GM12878 (cell line): ENCODE data around the gene FMN2. TPM values are rescaled to one million over a fixed set of nuclear protein-coding genes. Genes with fewer than 3 reads are reported as not detected.

Source experiments
- ATAC-seq: fragments of 200-7000 bp; cut with Tn5 transposase; 3 replicates; pipeline ENCODE4 v1.9.1; 2020; ENCODE audit warnings: mild to moderate bottlenecking, moderate library complexity
- BruUV-seq: library from RNA; stranded (reverse); fragments of 400-500 nt; replicated peaks from 2 replicates; lab custom pipeline; 2021; lab: Mats Ljungman, UMichigan
- CTCF ChIA-PET: fragments of 300-600 bp; sonication (Branson Sonifier 250); formaldehyde crosslinking; extraction: SDS; loops from one replicate; lab custom pipeline; 2021; ENCODE audit warnings: inconsistent platforms; lab: Yijun Ruan, JAX
- POLR2A ChIA-PET: fragments of 350-600 bp; formaldehyde crosslinking; extraction: SDS; loops from one replicate; lab custom pipeline; 2021; ENCODE audit warnings: inconsistent platforms; lab: Charles Lee
- RAD21 ChIA-PET: fragments of 300-600 bp; sonication (Branson Sonifier 250); formaldehyde crosslinking; loops from one replicate; lab custom pipeline; 2023; ENCODE audit warnings: antibody characterized with exemption; ENCODE audit not compliant: unreplicated experiment; lab: Charles Lee
- SMC1A ChIA-PET: fragments of 300-600 bp; sonication (Branson Sonifier 250); formaldehyde crosslinking; loops from one replicate; lab custom pipeline; 2023; ENCODE audit not compliant: unreplicated experiment, uncharacterized antibody; lab: Charles Lee
- DNase-seq: peaks from one replicate; pipeline ENCODE4 v3.0.0-alpha.2; 2011; ENCODE audit warnings: low read depth, low spot score
- FAIRE-seq: peaks from 3 replicates; lab custom pipeline; 2011; peaks lifted over from hg19 to GRCh38; lab: Jason Lieb, UNC
- H2AFZ ChIP-seq: 2 replicates; pipeline ENCODE4 v1.6.0; 2011; ENCODE audit warnings: low read depth, low read length, control low read depth; ENCODE audit not compliant: control insufficient read depth
- H3K27ac ChIP-seq: 2 replicates; pipeline ENCODE4 v1.5.1; 2011; ENCODE audit warnings: control low read depth; ENCODE audit not compliant: control insufficient read depth, insufficient read depth
- H3K27me3 ChIP-seq, 2 experiments: replicated peaks in 1 of 2; 2 replicates each; pipeline versions ENCODE4 v1.6.0 to v1.6.1; 2011; ENCODE audit warnings: low read length in 1 of 2; ENCODE audit not compliant: control insufficient read depth in 2 of 2, insufficient read depth in 2 of 2
- H3K36me3 ChIP-seq, 2 experiments: 2 replicates each; pipeline ENCODE4 v1.5.1; 2011; ENCODE audit warnings: low read length in 1 of 2; ENCODE audit not compliant: control insufficient read depth in 2 of 2, insufficient read depth in 2 of 2
- H3K4me1 ChIP-seq: 2 replicates; pipeline ENCODE4 v1.6.1; 2011; ENCODE audit warnings: mild to moderate bottlenecking, low read length, moderate library complexity, mixed read lengths; ENCODE audit not compliant: control insufficient read depth, insufficient read depth
- H3K4me2 ChIP-seq: 2 replicates; pipeline ENCODE4 v1.6.0; 2011; ENCODE audit warnings: control low read depth; ENCODE audit not compliant: control insufficient read depth, insufficient read depth
- H3K4me3 ChIP-seq: fragments of 200-600 bp; sonication (generic); 2 replicates; pipeline ENCODE4 v1.5.1; 2016
- H3K79me2 ChIP-seq: 2 replicates; pipeline ENCODE4 v1.6.0; 2011; ENCODE audit warnings: low read length; ENCODE audit not compliant: control insufficient read depth, insufficient read depth
- H3K9ac ChIP-seq: 2 replicates; pipeline ENCODE4 v1.8.0; 2011; ENCODE audit warnings: low read length, control low read depth, mixed read lengths; ENCODE audit not compliant: control insufficient read depth, insufficient read depth
- H3K9me3 ChIP-seq: replicated peaks from 3 replicates; pipeline ENCODE4 v1.5.1; 2011; ENCODE audit warnings: mild to moderate bottlenecking, low read length; ENCODE audit not compliant: control insufficient read depth, insufficient read depth
- H4K20me1 ChIP-seq: 2 replicates; pipeline ENCODE4 v1.6.0; 2011; ENCODE audit not compliant: control insufficient read depth, insufficient read depth
- CBX5 ChIP-seq: sonication (generic); IDR thresholded peaks from 2 replicates; pipeline ENCODE4 v1.6.1; 2016; ENCODE audit warnings: low read depth, moderate library complexity, mild to moderate bottlenecking, inconsistent platforms
- PAX8 ChIP-seq: fragments of 450-650 bp; IDR thresholded peaks from 2 replicates; pipeline ENCODE4 v1.6.1; 2017; ENCODE audit warnings: mild to moderate bottlenecking, moderate library complexity
- PRDM15 ChIP-seq: fragments of 450-650 bp; formaldehyde crosslinking; IDR thresholded peaks from 2 replicates; pipeline ENCODE4 v1.4.0; 2020; ENCODE audit warnings: mild to moderate bottlenecking, moderate library complexity
- USF1 ChIP-seq: IDR thresholded peaks from 2 replicates; pipeline ENCODE4 v1.6.1; 2011; ENCODE audit warnings: borderline replicate concordance, low read depth, mild to moderate bottlenecking, moderate library complexity, mixed read lengths, low read length; ENCODE audit not compliant: insufficient read depth; ENCODE audit errors: extremely low read length
- ZBTB4 ChIP-seq: fragments of 450-650 bp; formaldehyde crosslinking; IDR thresholded peaks from 2 replicates; pipeline ENCODE4 v1.4.0; 2022; ENCODE audit warnings: mild to moderate bottlenecking, moderate library complexity
- WGBS: methylation state at CpG from one replicate; pipeline ENCODE4 v1.1.6; 2016; ENCODE audit warnings: low lambda C conversion rate; ENCODE audit not compliant: insufficient replicate concordance, insufficient coverage; ENCODE audit errors: missing lambda C conversion rate; 5-methylcytosine and 5-hydroxymethylcytosine counted together
- in situ Hi-C: fragments of 300-500 bp; cut with MboI; formaldehyde crosslinking; loops from 9 replicates; pipeline ENCODE4 v1.14.3; 2018; ENCODE audit warnings: mixed read lengths
- intact Hi-C: fragments of 100-400 bp; cut with micrococcal nuclease; formaldehyde crosslinking; loops from one replicate; pipeline ENCODE4 v1.14.2; 2022; ENCODE audit not compliant: unreplicated experiment
- polyA plus RNA-seq, 11 experiments: library from polyadenylated mRNA; depleted of rRNA in 4 of 11; unstranded in 6 of 11; stranded (reverse) in 5 of 11; fragments of >200 nt; fragmentation: Nextera tagmentation in 4 of 11; fragmentation: Illumina TruSeq in 1 of 11; extraction: Ambion mirVana in 4 of 11; extraction: Trizol in 1 of 11; gene quantifications; 1 replicate in 1 of 11; 2 replicates in 10 of 11; pipeline versions ENCODE4 v1.2.1 to v1.2.3, GENCODE V29; 2011 to 2016; ENCODE audit warnings: inconsistent platforms in 2 of 11, missing spikeins in 2 of 11, low read depth in 1 of 11
- total RNA-seq, 4 experiments: library from RNA; depleted of rRNA in 3 of 4; stranded (reverse); fragments of >200 nt in 3 of 4; fragmentation: Illumina TruSeq in 1 of 4; extraction: Trizol in 1 of 4; gene quantifications; 2 replicates each; pipeline versions ENCODE4 v1.2.1 to v1.2.3, GENCODE V29; 2013 to 2021
- TF ChIP-seq, protein P1 (sequence below): IDR thresholded peaks from 2 replicates; pipeline ENCODE4 v1.6.1; 2012; ENCODE audit warnings: low read depth, low read length, improper control_type of control experiment

Gene FMN2
- total and polyA plus RNA-seq, 10 of the 15 experiments (the other 5 are each of a cell fraction or from before 2014, with no cell fraction given): 0.60 TPM; not detected in 9

DNA sequence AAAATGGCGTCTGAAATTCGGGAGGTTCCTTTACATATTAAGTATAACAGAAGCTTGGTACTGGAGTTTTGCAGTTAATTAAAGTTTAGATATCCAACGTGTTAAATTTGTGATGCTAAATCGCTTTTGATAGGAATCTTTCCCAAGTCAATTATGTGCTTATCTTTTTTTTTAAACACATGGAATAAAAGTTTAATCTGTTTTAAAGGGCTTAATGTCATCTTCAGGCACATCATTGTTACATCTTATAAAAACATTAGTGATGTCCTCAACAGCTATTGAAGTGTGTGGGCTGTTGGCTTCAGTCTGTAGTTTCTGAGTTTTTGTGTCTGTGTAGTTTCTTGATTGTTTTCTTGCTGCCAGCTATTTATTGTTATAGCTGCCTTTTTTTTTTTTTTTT lies 5.3 kb downstream of the FMN2 start (continued):
- no peak for TF ChIP-seq PRDM15
- no peak for TF ChIP-seq ZBTB4 (CRISPR knock-in tag)
- TF ChIP-seq, all 136 proteins: peak for 0

- FAIRE-seq (no peak), ATAC-seq (no peak), DNase-seq (no peak)
- SMC1A ChIA-PET: interaction anchor here (1.2 kb wide), 1 partner anchor 52 kb away, joined by 3 read pairs; no protein-coding TSS in a partner anchor
- POLR2A ChIA-PET: no interaction called here
- no peak overlapping the region for H3K4me2 ChIP-seq
- H2AFZ ChIP-seq: no peak overlapping the region
- H3K9ac ChIP-seq: no peak overlapping the region
- in situ Hi-C loops (no loop called here), intact Hi-C loops (no loop called here)
- no peaks in the 10 kb centered on the region for H3K79me2 ChIP-seq
- H3K4me1 ChIP-seq: no peaks in the 10 kb centered on the region
- H3K36me3 ChIP-seq: no peaks in the 10 kb centered on the region
- H3K27me3 ChIP-seq: no peaks in the 10 kb centered on the region; a peak in 1 of 4 replicates
- TF ChIP-seq, protein P1, sequence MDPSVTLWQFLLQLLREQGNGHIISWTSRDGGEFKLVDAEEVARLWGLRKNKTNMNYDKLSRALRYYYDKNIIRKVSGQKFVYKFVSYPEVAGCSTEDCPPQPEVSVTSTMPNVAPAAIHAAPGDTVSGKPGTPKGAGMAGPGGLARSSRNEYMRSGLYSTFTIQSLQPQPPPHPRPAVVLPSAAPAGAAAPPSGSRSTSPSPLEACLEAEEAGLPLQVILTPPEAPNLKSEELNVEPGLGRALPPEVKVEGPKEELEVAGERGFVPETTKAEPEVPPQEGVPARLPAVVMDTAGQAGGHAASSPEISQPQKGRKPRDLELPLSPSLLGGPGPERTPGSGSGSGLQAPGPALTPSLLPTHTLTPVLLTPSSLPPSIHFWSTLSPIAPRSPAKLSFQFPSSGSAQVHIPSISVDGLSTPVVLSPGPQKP: no peak
- TF ChIP-seq PAX8 (no peak), USF1 (no peak), CBX5 (no peak)
- CTCF ChIA-PET: no interaction called here
- WGBS: 41% methylated on average over 6 of the region's 6 CpGs
- RAD21 ChIA-PET: no interaction called here
- BruUV-seq: no TSS peak
- H3K9me3 ChIP-seq: no peaks in the 10 kb centered on the region
- H3K4me3 ChIP-seq: no peak overlapping the region
- no peak overlapping the region for H3K27ac ChIP-seq
- H4K20me1 ChIP-seq: no peaks in the 10 kb centered on the region
Observed at GRCh38 chr1:240098534-240098933, 6.9 kb downstream of the FMN2 start.
